SU-DHL-6 (cell line): ENCODE results near the gene TM4SF18.
A peak's percentile ranks its signal among the peaks of the same experiment; 100 is the strongest.

ENCODE experiments used
- H2AFZ ChIP-seq: fragments of 200-600 bp; sonication (generic); 2 replicates; pipeline ENCODE4 v1.6.1; 2014; ENCODE audit warnings: low read depth, mild to moderate bottlenecking, moderate library complexity, mixed read lengths, antibody characterized with exemption, low read length; ENCODE audit not compliant: severe bottlenecking
- H3F3A ChIP-seq: fragments of 200-600 bp; shearing (Covaris generic); 2 replicates; pipeline ENCODE4 v1.6.0; 2016; ENCODE audit warnings: antibody characterized with exemption, mild to moderate bottlenecking; ENCODE audit not compliant: insufficient read depth
- H3K27ac ChIP-seq: fragments of 200-600 bp; sonication (generic); 2 replicates; pipeline ENCODE4 v1.5.1; 2016; ENCODE audit warnings: low read depth, mild to moderate bottlenecking, low read length, moderate library complexity, mixed read lengths
- H3K27me3 ChIP-seq: fragments of 200-600 bp; sonication (generic), shearing (Covaris generic); 2 replicates; pipeline ENCODE4 v1.6.0; 2014; ENCODE audit warnings: mild to moderate bottlenecking, low read length
- H3K36me3 ChIP-seq: fragments of 200-600 bp; sonication (generic); 2 replicates; pipeline ENCODE4 v1.6.1; 2014; ENCODE audit warnings: mild to moderate bottlenecking, low read length, mixed read lengths
- H3K4me2 ChIP-seq: fragments of 300-600, 200-600 bp; shearing (Covaris generic), sonication (generic); 2 replicates; pipeline ENCODE4 v1.6.0; 2014; ENCODE audit warnings: low read length, low read depth, mild to moderate bottlenecking; ENCODE audit not compliant: poor library complexity, severe bottlenecking
- H3K4me3 ChIP-seq: fragments of 200-600 bp; sonication (generic); 2 replicates; pipeline ENCODE4 v1.5.1; 2014; ENCODE audit warnings: antibody characterized with exemption, low read length, mild to moderate bottlenecking, mixed read lengths; ENCODE audit not compliant: insufficient read depth, poor library complexity, severe bottlenecking
- H3K79me2 ChIP-seq: fragments of 200-600 bp; sonication (generic); 2 replicates; pipeline ENCODE4 v1.6.1; 2014; ENCODE audit warnings: mild to moderate bottlenecking, low read length, moderate library complexity; ENCODE audit not compliant: insufficient read depth
- H3K9ac ChIP-seq: fragments of 200-600 bp; sonication (generic); 2 replicates; pipeline ENCODE4 v1.7.0; 2014; ENCODE audit warnings: mild to moderate bottlenecking, low read length
- H3K9me2 ChIP-seq: fragments of 200-600 bp; sonication (generic); replicated peaks from 2 replicates; pipeline ENCODE4 v1.6.1; 2014; ENCODE audit warnings: low read length; ENCODE audit not compliant: insufficient read depth
- H3K9me3 ChIP-seq: fragments of 200-600 bp; sonication (generic); 2 replicates; pipeline ENCODE4 v1.6.1; 2014; ENCODE audit warnings: low read length, mixed read lengths; ENCODE audit not compliant: insufficient read depth
- H4K20me1 ChIP-seq: fragments of 200-600 bp; sonication (generic); 2 replicates; pipeline ENCODE4 v1.6.1; 2014; ENCODE audit warnings: low read depth, mild to moderate bottlenecking, antibody characterized with exemption, low read length, moderate library complexity, mixed read lengths
- CTCF ChIP-seq: fragments of 200-600 bp; sonication (generic); IDR thresholded peaks from one replicate; pipeline ENCODE4 v1.5.1; 2017; ENCODE audit warnings: antibody characterized with exemption, mild to moderate bottlenecking, low read length, moderate library complexity; ENCODE audit not compliant: insufficient read depth, poor library complexity, severe bottlenecking
- EZH2phosphoT487 ChIP-seq: fragments of 200-600 bp; sonication (generic), shearing (Covaris generic); conservative IDR thresholded peaks from 2 replicates; pipeline ENCODE4 v1.6.1; 2018; ENCODE audit warnings: mild to moderate bottlenecking, antibody characterized with exemption, low read length, moderate library complexity, mixed read lengths

TM4SF18 gene

GRCh38 chr3:149277331-149277813 lies 56.1 kb downstream of the TM4SF18 start:
- Histone ChIP-seq H3K27ac (no peak overlapping the region), H2AFZ (peak overlapping the region; percentile 27), H3K9ac (no peak overlapping the region), H3K4me2 (peak overlapping the region; percentile 48), H3K4me3 (no peak overlapping the region), H3K27me3 (no peaks in the 10 kb centered on the region), H4K20me1 (no peaks in the 10 kb centered on the region), H3K9me2 (no peaks in the 10 kb centered on the region), H3F3A (no peaks in the 10 kb centered on the region), H3K9me3 (no peaks in the 10 kb centered on the region), H3K79me2 (no peaks in the 10 kb centered on the region), H3K36me3 (no peaks in the 10 kb centered on the region)
- TF ChIP-seq CTCF (no peak), EZH2phosphoT487 (no peak)

- H3K27ac ChIP-seq = no peak overlapping the region
- no peaks in the 10 kb centered on the region for H3K36me3 ChIP-seq
- H3K9ac ChIP-seq = no peak overlapping the region
- H3K4me3 ChIP-seq = no peak overlapping the region
- no peaks in the 10 kb centered on the region for H3K79me2 ChIP-seq
- no peaks in the 10 kb centered on the region for H4K20me1 ChIP-seq
- H2AFZ ChIP-seq = no peak overlapping the region
- no peaks in the 10 kb centered on the region for H3F3A ChIP-seq
- peak overlapping the region; percentile 48 for H3K4me2 ChIP-seq
- no peaks in the 10 kb centered on the region for H3K9me2 ChIP-seq
- no peaks in the 10 kb centered on the region for H3K27me3 ChIP-seq
- H3K9me3 ChIP-seq = no peaks in the 10 kb centered on the region
- TF ChIP-seq CTCF (no peak), EZH2phosphoT487 (no peak)
Observed at GRCh38 chr3:149276619-149277018, 56.8 kb downstream of the TM4SF18 start.

- H3K79me2 ChIP-seq = no peaks in the 10 kb centered on the region
- H3F3A ChIP-seq = no peaks in the 10 kb centered on the region
- H3K9ac ChIP-seq = no peak overlapping the region
- no peak overlapping the region for H2AFZ ChIP-seq
- no peaks in the 10 kb centered on the region for H3K36me3 ChIP-seq
- no peak overlapping the region for H3K4me2 ChIP-seq
- H3K4me3 ChIP-seq = no peak overlapping the region
- no peaks in the 10 kb centered on the region for H3K9me3 ChIP-seq
- H3K27me3 ChIP-seq = no peaks in the 10 kb centered on the region
- no peaks in the 10 kb centered on the region for H4K20me1 ChIP-seq
- no peak overlapping the region for H3K27ac ChIP-seq
- H3K9me2 ChIP-seq = no peaks in the 10 kb centered on the region
- TF ChIP-seq EZH2phosphoT487 = no peak
- TF ChIP-seq CTCF = no peak
Observed at GRCh38 chr3:149274220-149274619, 59.2 kb downstream of the TM4SF18 start.
